T1000 (cell line): ENCODE data around the gene ABCA13.

Source experiments
- DNase-seq: peaks from one replicate; lab custom pipeline; 2025; ENCODE audit warnings: mixed read lengths; lab: John Stamatoyannopoulos, UW

Gene ABCA13

GRCh38 chr7:48429117-48429516 is 257.9 kb downstream of the ABCA13 start:
- no peak for DNase-seq

- DNase-seq = no peak
Observed at GRCh38 chr7:48438206-48438605, 266.9 kb downstream of the ABCA13 start.

DNA sequence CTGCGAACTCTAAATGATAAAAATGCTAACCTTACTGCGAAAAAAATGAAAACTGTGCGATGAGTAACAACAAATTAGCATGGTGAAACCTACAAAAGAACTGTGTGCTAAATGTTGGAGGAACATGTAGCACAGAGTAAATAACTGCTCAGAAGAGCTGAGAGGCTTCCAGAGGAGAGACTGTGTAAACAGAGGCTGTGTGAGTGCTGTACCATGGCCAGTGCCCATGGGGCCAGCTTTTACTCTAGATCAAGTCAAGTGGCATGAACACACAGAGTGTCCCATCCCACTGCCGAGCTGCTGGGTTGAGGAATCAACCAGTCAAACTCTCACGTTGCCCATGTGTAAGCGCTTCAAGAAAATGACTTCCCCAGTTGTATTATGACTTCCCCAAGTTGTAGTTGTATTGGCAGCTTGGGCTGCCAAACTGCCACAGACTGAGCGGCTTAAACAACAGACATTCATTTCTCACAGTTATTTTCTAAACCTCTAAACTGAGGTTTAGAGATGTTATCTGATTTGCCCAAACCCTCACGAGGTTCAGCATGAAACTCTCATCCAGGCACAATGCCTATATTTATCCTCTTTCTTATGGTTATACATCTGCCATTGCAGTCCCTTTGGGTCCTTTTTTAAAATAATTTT is 270.7 kb downstream of the ABCA13 start:
- DNase-seq = no peak

- DNase-seq = no peak
Observed at GRCh38 chr7:48443051-48443450, 271.8 kb downstream of the ABCA13 start.

DNA sequence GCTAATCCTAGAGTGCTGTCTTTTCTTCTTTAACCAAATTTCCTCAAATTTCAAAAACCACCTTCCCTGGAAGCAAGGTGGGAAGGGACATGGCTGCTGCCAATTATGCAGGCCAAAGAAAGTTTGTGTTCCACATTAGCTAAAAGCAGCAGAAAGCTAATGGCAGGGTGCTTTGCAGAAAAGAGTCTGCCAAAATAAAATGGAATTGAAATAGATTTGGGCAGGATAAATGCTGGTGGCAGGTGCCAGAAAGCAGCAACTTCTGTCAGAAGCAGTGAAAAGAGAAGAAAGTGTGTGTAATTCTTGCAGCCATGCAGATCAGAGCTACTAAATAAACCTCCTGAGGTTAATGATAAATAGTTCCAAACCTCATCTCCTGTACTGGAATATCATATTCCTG is 275.5 kb downstream of the ABCA13 start:
- DNase-seq = no peak

- no peak for DNase-seq
Observed at GRCh38 chr7:48452218-48452617, 281.0 kb downstream of the ABCA13 start.

- no peak for DNase-seq
Observed at GRCh38 chr7:48454750-48455192, 283.5 kb downstream of the ABCA13 start.

DNA sequence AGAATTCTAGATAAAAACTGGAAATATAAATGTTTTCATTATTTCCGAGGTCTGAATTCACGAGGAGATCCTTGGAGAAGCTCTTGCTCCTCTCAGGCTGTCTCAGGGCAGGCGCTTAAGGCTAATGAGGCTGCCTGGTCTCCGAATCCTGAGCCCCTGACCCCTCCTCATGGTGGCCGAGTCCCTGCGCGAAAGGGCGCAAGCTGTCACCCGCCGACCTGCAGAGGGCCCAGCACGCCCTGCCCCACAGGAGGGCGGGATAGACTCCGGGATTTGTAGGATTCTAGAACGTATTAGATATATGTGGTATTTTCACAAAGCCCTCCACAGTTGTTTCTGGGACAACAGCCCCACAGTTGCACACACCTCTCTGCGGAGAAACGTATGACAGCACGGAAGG is 284.1 kb downstream of the ABCA13 start:
- no peak for DNase-seq

GRCh38 chr7:48458701-48459524 is 287.7 kb downstream of the ABCA13 start:
- no peak for DNase-seq

DNA sequence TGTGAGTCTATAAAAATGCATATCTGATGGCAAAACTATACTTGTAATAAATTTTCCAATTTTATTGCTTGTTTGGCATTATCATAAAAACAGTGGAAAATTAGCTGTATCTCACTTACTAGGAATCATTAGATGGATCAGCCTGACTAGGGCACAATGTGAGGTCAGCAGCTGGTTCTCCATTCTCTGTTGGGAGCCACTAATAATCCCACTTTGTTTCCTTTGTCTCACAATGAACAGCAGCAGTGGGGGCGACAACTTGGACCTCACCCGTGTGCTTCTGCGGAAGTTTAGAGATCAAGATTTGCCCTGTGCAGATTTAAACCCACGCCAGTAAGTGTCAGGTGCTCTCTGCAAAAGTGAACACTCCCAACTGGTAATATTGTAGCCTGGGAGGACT is 295.5 kb downstream of the ABCA13 start:
- no peak for DNase-seq

- DNase-seq = no peak
Observed at GRCh38 chr7:48471196-48471595, 299.9 kb downstream of the ABCA13 start.

- no peak for DNase-seq
Observed at GRCh38 chr7:48472640-48473039, 301.4 kb downstream of the ABCA13 start.

- DNase-seq = no peak
Observed at GRCh38 chr7:48473205-48473865, 302.1 kb downstream of the ABCA13 start.

DNA sequence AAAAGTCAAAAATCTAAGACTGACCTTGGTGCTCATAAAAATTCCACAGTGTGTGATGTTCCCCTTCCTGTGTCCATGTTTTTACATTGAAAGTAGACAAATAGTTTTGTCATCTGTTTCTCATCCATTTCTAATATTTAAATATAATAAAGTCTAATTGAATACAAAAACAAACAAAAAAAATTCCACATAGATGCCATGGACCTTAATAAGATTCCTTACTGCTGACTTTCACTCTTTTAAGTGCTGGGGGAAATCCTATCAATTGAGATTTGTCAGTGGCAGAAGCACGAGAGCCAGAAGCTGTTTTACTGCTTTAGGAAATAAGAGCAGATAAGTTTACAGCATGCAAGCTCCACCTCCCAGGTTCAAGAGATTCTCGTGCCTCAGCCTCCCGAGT is 310.0 kb downstream of the ABCA13 start:
- no peak for DNase-seq

DNA sequence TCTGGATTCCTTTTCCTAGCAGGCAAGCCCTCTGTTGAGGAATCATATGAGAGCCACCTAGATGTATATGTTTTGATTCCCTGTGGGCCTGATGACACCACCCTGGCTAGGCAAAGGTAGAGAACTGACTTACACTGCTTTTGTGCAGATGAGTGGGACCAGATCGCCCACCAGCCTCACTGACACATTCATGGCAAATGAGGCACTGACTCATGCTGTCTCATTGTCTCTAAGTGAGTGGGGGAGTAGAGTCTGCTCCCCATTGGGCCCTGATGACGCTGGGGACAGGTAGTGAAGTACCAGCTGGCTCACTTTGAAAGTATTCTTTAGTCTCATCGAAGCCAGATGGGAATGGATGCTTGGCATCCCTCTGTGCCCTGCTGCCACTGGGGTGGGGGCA is 326.3 kb downstream of the ABCA13 start:
- DNase-seq = no peak

DNA sequence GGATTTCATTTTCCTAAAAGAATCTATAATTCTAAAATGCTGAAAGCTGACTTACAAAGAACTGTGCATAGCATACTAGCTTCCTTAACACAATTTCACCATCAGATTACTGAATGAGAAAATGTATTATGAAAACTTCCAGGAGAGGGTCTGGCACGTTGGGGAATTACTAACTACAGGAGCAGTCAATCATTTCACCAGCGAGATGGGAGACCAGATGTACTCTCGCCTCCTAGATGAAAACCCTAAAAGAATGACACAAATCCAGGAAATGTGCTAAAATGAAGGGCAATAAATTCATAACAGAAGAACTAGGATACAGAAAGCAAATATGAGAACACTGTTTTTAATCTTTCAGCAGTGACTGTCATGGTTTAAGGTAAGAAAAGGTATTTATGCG is 330.8 kb downstream of the ABCA13 start:
- DNase-seq = no peak

- DNase-seq = no peak
Observed at GRCh38 chr7:48505051-48505450, 333.8 kb downstream of the ABCA13 start.

DNA sequence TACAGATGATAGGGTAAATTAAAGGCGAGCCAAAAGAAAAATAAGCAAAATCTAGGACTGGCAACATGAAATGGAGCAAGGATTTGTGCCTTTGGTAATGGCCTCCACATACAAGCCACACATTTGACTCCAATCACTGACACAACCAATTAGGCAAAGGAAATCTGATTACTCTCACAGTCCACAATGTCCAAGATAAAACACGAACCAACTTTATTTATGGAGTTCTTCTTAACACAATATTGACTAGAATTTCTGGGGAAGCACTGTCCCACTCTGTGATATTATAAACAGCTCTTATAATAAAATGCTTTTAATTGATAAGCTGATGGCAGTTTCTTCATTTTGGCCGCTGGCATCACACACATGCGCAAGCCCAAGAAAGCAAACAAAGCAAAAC is 334.2 kb downstream of the ABCA13 start:
- no peak for DNase-seq

- DNase-seq = no peak
Observed at GRCh38 chr7:48506569-48506968, 335.3 kb downstream of the ABCA13 start.

GRCh38 chr7:48511080-48511479 is 339.8 kb downstream of the ABCA13 start:
- no peak for DNase-seq

DNA sequence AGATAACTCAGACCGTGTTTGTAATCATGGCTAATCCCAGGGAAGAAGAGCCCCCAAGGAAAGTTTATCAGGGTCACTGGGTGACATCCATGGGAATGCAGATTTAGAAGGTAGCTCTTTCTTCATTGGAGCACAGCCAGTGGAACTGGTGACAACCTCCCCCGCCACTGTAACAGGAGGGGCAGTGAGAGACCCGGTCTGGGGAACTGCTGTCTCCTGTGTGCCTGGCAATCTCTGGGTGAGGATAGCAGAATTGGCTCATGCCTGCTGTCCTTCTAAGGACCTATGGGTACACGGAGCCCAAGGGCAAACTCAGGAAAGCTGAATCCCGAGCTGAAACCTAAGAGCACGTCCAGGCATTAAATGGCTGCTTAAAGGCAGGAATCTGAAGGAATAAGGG is 341.6 kb downstream of the ABCA13 start:
- no peak for DNase-seq

DNA sequence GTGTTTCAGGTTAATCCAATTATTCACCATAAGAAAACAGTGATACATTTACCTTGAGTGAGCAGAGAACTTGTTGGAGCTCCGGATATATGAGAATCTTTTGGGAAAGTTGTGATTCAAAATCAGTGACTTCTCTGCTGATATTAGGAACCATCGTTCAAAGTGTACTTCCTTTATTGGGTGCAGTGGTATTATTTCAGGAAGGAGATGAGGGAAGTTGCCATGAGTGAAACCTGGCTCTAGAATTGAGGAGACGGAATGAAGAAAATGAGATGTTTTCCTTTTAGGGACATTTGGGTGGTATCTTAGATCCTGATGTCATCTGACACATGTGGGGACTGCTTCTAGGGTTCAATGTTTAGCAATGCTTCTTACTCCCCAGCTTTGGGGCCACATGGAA is 343.9 kb downstream of the ABCA13 start:
- DNase-seq = no peak

DNA sequence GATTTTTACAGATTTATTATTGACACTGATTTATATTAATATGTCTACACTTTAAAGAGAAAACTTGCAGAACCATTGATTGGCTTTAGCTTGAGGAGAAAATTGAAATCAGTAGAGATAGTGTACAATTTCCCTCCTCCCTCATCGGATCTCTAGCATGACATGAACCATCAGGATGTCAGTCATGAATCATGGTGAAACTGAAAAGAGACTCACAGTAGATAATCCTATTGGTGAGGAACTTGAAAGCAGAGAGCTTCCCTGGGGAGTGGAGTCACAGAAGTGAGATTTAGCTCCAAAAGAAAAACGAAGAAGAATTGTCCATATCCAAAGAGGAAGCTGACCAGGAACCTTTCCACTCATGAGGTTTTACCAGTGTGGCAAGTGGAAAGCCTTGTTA is 346.8 kb downstream of the ABCA13 start:
- no peak for DNase-seq
